A549 (cell line): Measurements from ENCODE around the gene OGFR. TPM values are rescaled to one million over a fixed set of nuclear protein-coding genes. Genes with fewer than 3 reads are reported as not detected.

ENCODE experiments used
- ATAC-seq, 2 experiments: fragments of 200-7000 bp in 1 of 2; fragments of >200 bp in 1 of 2; cut with Nextera tagmentation in 1 of 2; cut with Tn5 transposase in 1 of 2; 3 replicates each; pipeline versions ENCODE4 v1.8.0 to v1.9.1; 2018 to 2020; ENCODE audit warnings: mild to moderate bottlenecking in 1 of 2, moderate library complexity in 1 of 2
- CTCF ChIA-PET: fragments of 300-600 bp; sonication (Branson Sonifier 250); formaldehyde crosslinking; extraction: SDS; loops from one replicate; lab custom pipeline; 2021; ENCODE audit warnings: antibody characterized with exemption, inconsistent platforms; lab: Yijun Ruan, JAX
- POLR2A ChIA-PET: fragments of 350-600 bp; formaldehyde crosslinking; extraction: SDS; loops from one replicate; lab custom pipeline; 2021; ENCODE audit warnings: antibody characterized with exemption, inconsistent platforms; lab: Yijun Ruan, JAX
- DNase-seq, 2 experiments: peaks; one replicate each; pipeline versions ENCODE4 v3.0.0 to v3.0.0-alpha.2; 2011 to 2016; ENCODE audit warnings: low read depth in 1 of 2, low spot score in 1 of 2
- FAIRE-seq: peaks from 2 replicates; lab custom pipeline; 2011; peaks lifted over from hg19 to GRCh38; lab: Jason Lieb, UNC
- H3K27ac ChIP-seq, 2 experiments: fragments of >200 bp; sonication (Bioruptor Twin); formaldehyde crosslinking; 3 replicates each; pipeline ENCODE4 v1.5.1; 2016 to 2017
- H3K4me1 ChIP-seq: fragments of >200 bp; sonication (Bioruptor Twin); formaldehyde crosslinking; 3 replicates; pipeline ENCODE4 v1.6.1; 2016
- H3K4me2 ChIP-seq: fragments of >200 bp; sonication (Bioruptor Twin); formaldehyde crosslinking; 3 replicates; pipeline ENCODE4 v1.6.1; 2016
- H3K4me3 ChIP-seq: fragments of >200 bp; sonication (Bioruptor Twin); formaldehyde crosslinking; 3 replicates; pipeline ENCODE4 v1.5.1; 2016
- H3K9me3 ChIP-seq: fragments of >200 bp; sonication (Bioruptor Twin); formaldehyde crosslinking; 3 replicates; pipeline ENCODE4 v1.6.1; 2016
- BCL3 ChIP-seq: fragments of >200 bp; sonication (Bioruptor Twin); formaldehyde crosslinking; IDR thresholded peaks from 3 replicates; pipeline ENCODE4 v1.6.1; 2016
- CHD2 ChIP-seq: fragments of 150-350 bp; IDR thresholded peaks from 2 replicates; pipeline ENCODE4 v1.6.1; 2014; ENCODE audit warnings: low read length; ENCODE audit not compliant: partially characterized antibody
- CHD4 ChIP-seq: fragments of 200-600 bp; sonication (generic); IDR thresholded peaks from 2 replicates; pipeline ENCODE4 v1.6.1; 2016; ENCODE audit warnings: antibody characterized with exemption, mild to moderate bottlenecking, borderline replicate concordance
- CTCF ChIP-seq: fragments of >200 bp; sonication (Bioruptor Twin); formaldehyde crosslinking; IDR thresholded peaks from 3 replicates; pipeline ENCODE4 v1.5.1; 2016
- EHF ChIP-seq: fragments of 250-450 bp; sonication (Bioruptor Pico); IDR thresholded peaks from 2 replicates; pipeline ENCODE4 v1.5.0; 2020; ENCODE audit warnings: mild to moderate bottlenecking
- FOSB ChIP-seq: fragments of 250-450 bp; sonication (Bioruptor Pico); IDR thresholded peaks from 2 replicates; pipeline ENCODE4 v1.5.0; 2020; ENCODE audit warnings: mild to moderate bottlenecking, moderate library complexity
- GATA3 ChIP-seq: IDR thresholded peaks from 2 replicates; pipeline ENCODE4 v1.6.1; 2012; ENCODE audit warnings: borderline replicate concordance
- HDAC2 ChIP-seq: fragments of 200-600 bp; sonication (generic); IDR thresholded peaks from 2 replicates; pipeline ENCODE4 v1.6.1; 2016
- HOXB13 ChIP-seq: fragments of 250-450 bp; sonication (Bioruptor Pico); IDR thresholded peaks from 2 replicates; pipeline ENCODE4 v1.5.0; 2020; ENCODE audit warnings: low read depth, mild to moderate bottlenecking, moderate library complexity
- HOXB5 ChIP-seq: fragments of 250-450 bp; sonication (Bioruptor Pico); IDR thresholded peaks from 2 replicates; pipeline ENCODE4 v1.5.0; 2020; ENCODE audit warnings: mild to moderate bottlenecking, moderate library complexity
- JUNB ChIP-seq: fragments of >200 bp; sonication (Bioruptor Twin); formaldehyde crosslinking; IDR thresholded peaks from 2 replicates; pipeline ENCODE4 v1.6.1; 2016
- MAFK ChIP-seq: fragments of 450-650 bp; IDR thresholded peaks from 2 replicates; pipeline ENCODE4 v1.6.1; 2014; ENCODE audit not compliant: partially characterized antibody
- MAX ChIP-seq: IDR thresholded peaks from 2 replicates; pipeline ENCODE4 v1.6.1; 2012
- MYC ChIP-seq: IDR thresholded peaks from 2 replicates; pipeline ENCODE4 v1.6.1; 2012; ENCODE audit warnings: mild to moderate bottlenecking, inconsistent platforms, low read length, improper control_type of control experiment, borderline replicate concordance
- TP53 ChIP-seq: fragments of 250-450 bp; sonication (Bioruptor Pico); IDR thresholded peaks from 2 replicates; pipeline ENCODE4 v1.5.0; 2021; ENCODE audit warnings: mild to moderate bottlenecking, moderate library complexity
- ZC3H11A ChIP-seq: fragments of 450-650 bp; IDR thresholded peaks from 2 replicates; pipeline ENCODE4 v1.6.1; 2014; ENCODE audit warnings: antibody characterized with exemption, mild to moderate bottlenecking
- WGBS: methylation state at CpG from one replicate; pipeline ENCODE4 v1.1.6; 2017; ENCODE audit errors: missing lambda C conversion rate; 5-methylcytosine and 5-hydroxymethylcytosine counted together
- polyA plus RNA-seq, 4 experiments: library from polyadenylated mRNA; depleted of rRNA in 3 of 4; stranded (reverse); fragments of >200 nt; fragmentation: RNase III in 1 of 4; extraction: RNeasy Plus Mini Kit Qiagen cat#74134 plus additional on column Dnase treatment in 1 of 4; gene quantifications; 2 replicates in 3 of 4; 3 replicates in 1 of 4; pipeline ENCODE4 v1.2.3, GENCODE V29; 2011 to 2017

Gene OGFR
- polyA plus RNA-seq, 2 of the 4 experiments (the other 2 are of a cell fraction), result 15.9 to 35.6 TPM

- no peak for DNase-seq
- H3K4me2 ChIP-seq, result no peak overlapping the region
- ChIA-PET POLR2A (no interaction called here), CTCF (interaction anchor here (0.7 to 6.4 kb wide), 9 partner anchors 11 to 413 kb away, joined by 3 to 76 read pairs (median 10); no protein-coding TSS in a partner anchor)
- FAIRE-seq, result no peak
- H3K4me3 ChIP-seq, result no peak overlapping the region
- TF ChIP-seq MAFK (no peak), ZC3H11A (no peak), MYC (no peak), CHD4 (no peak), JUNB (no peak), BCL3 (no peak), FOSB (CRISPR knock-in tag) (no peak)
- no peaks in the 10 kb centered on the region for H3K9me3 ChIP-seq
- peaks cover 17% of the 10 kb centered on the region for H3K4me1 ChIP-seq
- WGBS, result 90% methylated on average over 24 of the region's 24 CpGs
- no peak overlapping the region for H3K27ac ChIP-seq
- ATAC-seq, result no peak
Observed at GRCh38 chr20:62809530-62810428, 5.1 kb downstream of the OGFR start.

- DNase-seq (no peak), FAIRE-seq (no peak), ATAC-seq (no peak)
- ChIA-PET CTCF (interaction anchor here (0.7 to 5.7 kb wide), 4 partner anchors 9 to 657 kb away, joined by 3 to 76 read pairs (median 7); no protein-coding TSS in a partner anchor), POLR2A (no interaction called here)
- peaks cover 25% of the 10 kb centered on the region for H3K4me1 ChIP-seq
- no peak overlapping the region for H3K4me2 ChIP-seq
- H3K4me3 ChIP-seq, result no peak overlapping the region
- no peaks in the 10 kb centered on the region for H3K9me3 ChIP-seq
- no peak overlapping the region for H3K27ac ChIP-seq
- no peak for TF ChIP-seq HOXB5 (CRISPR knock-in tag)
- no peak for TF ChIP-seq HDAC2
- TF ChIP-seq EHF (CRISPR knock-in tag), result no peak
- WGBS, result 85% methylated on average over 6 of the region's 21 CpGs
Observed at GRCh38 chr20:62811320-62811719, 6.7 kb downstream of the OGFR start.

GRCh38 chr20:62811720-62812119 lies 7.1 kb downstream of the OGFR start:
- no peaks in the 10 kb centered on the region for H3K9me3 ChIP-seq
- DNase-seq, result no peak
- H3K27ac ChIP-seq, result no peak overlapping the region
- TF ChIP-seq TP53 (CRISPR knock-in tag) (no peak), GATA3 (no peak), MAX (no peak), CHD2 (no peak), HOXB13 (CRISPR knock-in tag) (no peak), CTCF (no peak), MAFK (no peak), HOXB5 (CRISPR knock-in tag) (no peak)
- POLR2A ChIA-PET, result no interaction called here
- WGBS, result 81% methylated on average over 7 of the region's 10 CpGs
- ATAC-seq, result no peak
- peaks cover 23% of the 10 kb centered on the region for H3K4me1 ChIP-seq
- CTCF ChIA-PET, result interaction anchor here (0.7 to 5.7 kb wide), 4 partner anchors 9 to 656 kb away, joined by 3 to 76 read pairs (median 7); no protein-coding TSS in a partner anchor
- H3K4me3 ChIP-seq, result no peak overlapping the region
- no peak for FAIRE-seq
- H3K4me2 ChIP-seq, result no peak overlapping the region
